ENCODE data around the gene HLA-DRB1. TPM values are rescaled to one million over a fixed set of nuclear protein-coding genes. Genes with fewer than 3 reads are reported as not detected.
"Not testable (repeated sequence)": the region's sequence is repeated elsewhere in the genome, so short reads cannot be mapped to it uniquely, and the experiment has no call there.

Gene HLA-DRB1
- total RNA-seq, 4 donors from 2014 or later = 3.7 to 68.8 (median 22.4) TPM

GRCh38 chr6:32581315-32582095, 8.1 kb downstream of the HLA-DRB1 start:
- 0 to 22% methylated on average over 1 to 3 of the region's 8 CpGs for WGBS, 2 donors
- no peak overlapping the region for H3K4me3 ChIP-seq
- H3K27me3 ChIP-seq = no peaks in the 10 kb centered on the region
- intact Hi-C loops (cut with DNase I) = loop anchor here (10.0 kb wide), 1 partner anchor 57 kb away; no protein-coding TSS in a partner anchor
- H3K4me1 ChIP-seq = no peaks in the 10 kb centered on the region
- no peak for DNase-seq
- no peaks in the 10 kb centered on the region for H3K36me3 ChIP-seq
- no peak overlapping the region for H3K27ac ChIP-seq
- H3K9me3 ChIP-seq = no peaks in the 10 kb centered on the region
- TF ChIP-seq POLR2A (IDR thresholded peaks at IDR 0.05) (no peak), CTCF (IDR thresholded peaks at IDR 0.05) (no peak)

DNA sequence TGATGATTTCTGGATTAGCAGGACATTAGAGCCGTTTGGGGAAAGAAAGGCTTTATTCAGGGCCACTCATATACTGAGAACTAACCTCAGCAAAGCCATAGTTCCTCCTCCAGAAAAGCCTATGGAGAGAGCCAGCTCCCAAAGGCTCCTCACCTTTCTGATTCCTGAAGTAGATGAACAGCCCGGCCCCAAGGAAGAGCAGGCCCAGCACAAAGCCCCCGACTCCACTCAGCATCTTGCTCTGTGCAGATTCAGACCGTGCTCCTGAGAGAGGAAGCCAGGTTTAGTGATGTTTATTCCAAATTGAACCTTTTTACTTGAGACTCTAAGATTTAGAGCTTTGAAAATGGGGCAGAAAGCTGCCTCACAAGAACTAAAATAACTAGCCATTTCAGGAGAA, 9.1 kb downstream of the HLA-DRB1 start:
- no peak for DNase-seq
- intact Hi-C loops (cut with DNase I) = loop anchor here (10.0 kb wide), 1 partner anchor 56 kb away; no protein-coding TSS in a partner anchor
- Histone ChIP-seq H3K4me3 (no peak overlapping the region), H3K27ac (no peak overlapping the region), H3K9me3 (no peaks in the 10 kb centered on the region), H3K36me3 (no peaks in the 10 kb centered on the region), H3K4me1 (no peaks in the 10 kb centered on the region), H3K27me3 (no peaks in the 10 kb centered on the region)
- 81 to 86% methylated on average over 4 of the region's 4 CpGs for WGBS, 2 donors
- TF ChIP-seq CTCF (IDR thresholded peaks at IDR 0.05) = no peak
- no peak for TF ChIP-seq POLR2A (IDR thresholded peaks at IDR 0.05)

- H3K9me3 ChIP-seq = no peaks in the 10 kb centered on the region
- intact Hi-C loops (cut with DNase I) = no loop called here
- 0% methylated on average over 3 of the region's 3 CpGs for WGBS, 2 donors
- no peaks in the 10 kb centered on the region for H3K4me1 ChIP-seq
- H3K27me3 ChIP-seq = no peaks in the 10 kb centered on the region
- H3K27ac ChIP-seq = no peak overlapping the region
- no peaks in the 10 kb centered on the region for H3K36me3 ChIP-seq
- TF ChIP-seq POLR2A (IDR thresholded peaks at IDR 0.05) = no peak
- no peak for TF ChIP-seq CTCF (IDR thresholded peaks at IDR 0.05)
- H3K4me3 ChIP-seq = no peak overlapping the region
- DNase-seq = no peak
These were observed 10.7 kb downstream of the HLA-DRB1 start for GRCh38 chr6:32578962-32579361.

DNA sequence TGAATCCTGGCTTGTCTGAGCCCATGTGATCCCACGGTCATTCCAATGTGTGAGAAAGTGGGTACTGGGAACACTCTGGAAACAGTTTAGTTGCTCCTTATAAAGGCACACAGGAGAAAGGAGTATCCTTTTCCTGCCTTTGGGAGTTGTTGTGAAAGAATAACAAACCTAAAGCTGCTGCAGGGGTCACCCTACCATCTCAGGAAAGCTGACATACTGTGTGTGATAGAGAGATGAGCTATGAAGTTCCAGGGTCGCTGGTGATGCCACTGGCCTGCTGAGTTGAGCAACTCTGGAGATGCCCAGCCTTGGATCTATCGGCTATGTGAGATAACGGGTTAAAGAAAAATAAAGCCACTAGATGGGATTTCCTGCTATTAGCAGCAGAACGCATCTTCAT, 12.2 kb downstream of the HLA-DRB1 start:
- H3K4me3 ChIP-seq; H3K27me3 ChIP-seq; H3K9me3 ChIP-seq; intact Hi-C loops (cut with DNase I); H3K4me1 ChIP-seq; H3K27ac ChIP-seq; DNase-seq; H3K36me3 ChIP-seq: not testable (repeated sequence)
- 4 to 15% methylated on average over 4 to 5 of the region's 5 CpGs for WGBS, 2 donors

- no peak for DNase-seq
- H3K27ac ChIP-seq = no peak overlapping the region
- TF ChIP-seq CTCF (IDR thresholded peaks at IDR 0.05) (no peak), POLR2A (IDR thresholded peaks at IDR 0.05) (no peak)
- intact Hi-C loops (cut with DNase I) = no loop called here
- H3K4me3 ChIP-seq = no peak overlapping the region
- H3K27me3 ChIP-seq = no peaks in the 10 kb centered on the region
- H3K36me3 ChIP-seq = no peaks in the 10 kb centered on the region
- no peaks in the 10 kb centered on the region for H3K4me1 ChIP-seq
- no peaks in the 10 kb centered on the region for H3K9me3 ChIP-seq
- 71 to 89% methylated on average over 1 of the region's 1 CpG for WGBS, 2 donors
These were observed 13.4 kb downstream of the HLA-DRB1 start for GRCh38 chr6:32576250-32576649.
